Cardiac muscle cell (in vitro differentiated cells and primary cell): ENCODE measurements around the gene LOXL4. TPM values are rescaled to one million over a fixed set of nuclear protein-coding genes. Genes with fewer than 3 reads are reported as not detected.

Experiments used
- DNase-seq, 2 donors: peaks; one replicate each; pipeline versions ENCODE4 v3.0.0 to v3.0.0-alpha.2; 2010 to 2017; ENCODE audit warnings: low read depth in 1 of 2, low spot score in 1 of 2
- H3K27ac ChIP-seq: fragments of 200-600 bp; sonication (generic); 2 replicates; pipeline ENCODE4 v1.5.1; 2016
- H3K27me3 ChIP-seq: fragments of 200-600 bp; sonication (generic); 2 replicates; pipeline ENCODE4 v1.6.0; 2016; ENCODE audit warnings: control low read depth
- H3K36me3 ChIP-seq: fragments of 200-600 bp; sonication (generic); 2 replicates; pipeline ENCODE4 v1.5.1; 2016; ENCODE audit warnings: control low read depth
- H3K4me1 ChIP-seq: fragments of 200-600 bp; sonication (generic); 2 replicates; pipeline ENCODE4 v1.8.1; 2017; ENCODE audit warnings: low read depth, mild to moderate bottlenecking, mixed run types
- H3K4me3 ChIP-seq: fragments of 200-600 bp; sonication (generic); 2 replicates; pipeline ENCODE4 v1.5.1; 2016; ENCODE audit warnings: mild to moderate bottlenecking
- H3K9me3 ChIP-seq: fragments of 200-600 bp; sonication (generic); 2 replicates; pipeline ENCODE4 v1.5.1; 2017; ENCODE audit warnings: low read depth, mild to moderate bottlenecking, control low read depth
- CTCF ChIP-seq: IDR thresholded peaks from 2 replicates; pipeline ENCODE4 v1.5.1; 2012; ENCODE audit warnings: low read depth, mild to moderate bottlenecking, low read length
- polyA plus RNA-seq: library from polyadenylated mRNA; unstranded; fragments of >200 nt; fragmentation: Nextera tagmentation; extraction: Ambion mirVana; gene quantifications from 2 replicates; pipeline ENCODE4 v1.2.1, GENCODE V29; 2016
- total RNA-seq: library from RNA; depleted of rRNA; stranded (reverse); fragments of >200 nt; gene quantifications from 2 replicates; pipeline ENCODE4 v1.2.3, GENCODE V29; 2016

The LOXL4 gene
- total and polyA plus RNA-seq, 2 experiments from 2014 or later, result 3.1 to 10.9 TPM

DNA sequence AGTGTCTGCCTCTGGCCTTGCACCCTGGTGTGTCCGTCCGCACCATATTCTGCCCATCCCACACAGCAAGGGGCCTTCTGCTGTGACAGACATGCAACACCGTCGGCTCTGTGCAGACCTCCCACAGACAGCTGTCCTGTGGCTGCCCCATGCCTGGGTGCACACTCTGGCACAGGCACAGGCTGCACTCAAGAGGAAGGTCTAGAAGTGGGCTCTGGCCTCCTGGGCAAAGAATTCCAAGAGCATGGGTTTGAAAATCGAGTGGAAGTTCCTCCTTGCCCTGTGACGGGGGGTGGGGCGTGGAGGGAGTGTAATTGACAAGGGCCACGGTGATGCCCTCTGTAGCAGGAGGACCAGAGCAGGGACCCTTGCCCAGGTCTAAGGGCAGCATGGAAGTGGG is 4.3 kb upstream of the LOXL4 start:
- Histone ChIP-seq H3K4me3 (no peak overlapping the region), H3K27ac (no peak overlapping the region), H3K4me1 (peaks cover 18% of the 10 kb centered on the region), H3K36me3 (no peaks in the 10 kb centered on the region), H3K27me3 (no peaks in the 10 kb centered on the region), H3K9me3 (no peaks in the 10 kb centered on the region)
- DNase-seq, result no peak
- TF ChIP-seq CTCF, result no peak

DNA sequence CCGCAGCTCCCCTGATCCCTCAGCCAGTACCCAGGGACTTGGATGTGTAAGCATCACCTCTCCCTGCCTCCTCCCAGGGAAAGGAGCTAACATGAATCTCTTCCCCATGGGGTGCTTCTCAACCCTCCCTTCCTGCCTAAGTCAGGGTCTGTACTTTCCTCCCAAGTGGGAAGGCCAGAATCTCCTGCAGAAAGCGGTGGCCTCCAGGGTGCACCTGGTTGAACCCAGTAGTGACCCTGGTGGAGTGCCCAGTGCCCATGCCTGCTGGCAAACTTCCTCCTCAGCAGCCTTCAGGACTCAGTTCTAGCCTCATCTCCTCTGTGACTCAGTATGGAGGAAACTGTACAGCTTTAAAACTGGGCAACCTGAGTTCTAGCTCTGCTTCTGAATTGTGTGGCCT is 2.8 kb upstream of the LOXL4 start:
- DNase-seq, result no peak
- H3K36me3 ChIP-seq, result no peaks in the 10 kb centered on the region
- no peak for TF ChIP-seq CTCF
- H3K4me3 ChIP-seq, result no peak overlapping the region
- no peaks in the 10 kb centered on the region for H3K27me3 ChIP-seq
- H3K9me3 ChIP-seq, result no peaks in the 10 kb centered on the region
- peaks cover 25% of the 10 kb centered on the region for H3K4me1 ChIP-seq
- no peak overlapping the region for H3K27ac ChIP-seq

GRCh38 chr10:98270073-98270740 is 2.2 kb upstream of the LOXL4 start:
- no peak for DNase-seq
- no peak overlapping the region for H3K4me3 ChIP-seq
- peak overlapping the region; percentile 57 for H3K27ac ChIP-seq
- peaks cover 25% of the 10 kb centered on the region for H3K4me1 ChIP-seq
- no peaks in the 10 kb centered on the region for H3K9me3 ChIP-seq
- TF ChIP-seq CTCF, result no peak
- H3K27me3 ChIP-seq, result no peaks in the 10 kb centered on the region
- H3K36me3 ChIP-seq, result no peaks in the 10 kb centered on the region

DNA sequence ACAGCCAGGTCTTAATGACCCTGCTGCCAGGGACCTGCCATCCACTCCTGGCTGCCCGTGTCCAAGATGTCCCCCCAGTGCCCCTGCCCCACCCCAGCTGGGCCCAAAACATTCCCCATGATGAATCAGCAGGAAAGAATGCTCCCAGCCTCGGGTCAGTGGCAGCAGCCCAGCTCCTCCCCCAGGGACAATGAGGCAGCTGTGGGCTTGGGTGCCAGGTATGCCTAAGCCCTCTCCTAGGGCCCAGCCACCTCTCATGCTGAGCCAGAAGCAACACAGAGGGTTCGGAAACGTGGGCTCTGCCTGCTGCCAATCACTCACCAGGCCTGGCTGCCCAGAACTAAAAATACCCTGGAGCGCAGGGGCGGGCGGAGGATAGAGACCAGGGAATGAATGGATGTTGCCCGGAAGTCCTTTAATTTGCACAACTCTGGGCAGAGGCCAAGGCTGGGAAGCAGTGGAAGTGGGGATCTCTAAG is 1.5 kb upstream of the LOXL4 start:
- peak overlapping the region; percentile 57 for H3K27ac ChIP-seq
- no peaks in the 10 kb centered on the region for H3K27me3 ChIP-seq
- no peaks in the 10 kb centered on the region for H3K9me3 ChIP-seq
- DNase-seq, result peak; percentile 73 to 89
- no peak for TF ChIP-seq CTCF
- H3K4me3 ChIP-seq, result no peak overlapping the region
- peaks cover 25% of the 10 kb centered on the region for H3K4me1 ChIP-seq
- no peaks in the 10 kb centered on the region for H3K36me3 ChIP-seq

GRCh38 chr10:98268694-98269431 is 869 bp upstream of the LOXL4 start:
- H3K27ac ChIP-seq, result peak overlapping the region; percentile 57
- H3K9me3 ChIP-seq, result no peaks in the 10 kb centered on the region
- H3K4me1 ChIP-seq, result peaks cover 25% of the 10 kb centered on the region
- no peak for TF ChIP-seq CTCF
- DNase-seq, result peak in 1 of 2 donors; percentile 36
- no peaks in the 10 kb centered on the region for H3K27me3 ChIP-seq
- peak overlapping the region; percentile 17 for H3K4me3 ChIP-seq
- no peaks in the 10 kb centered on the region for H3K36me3 ChIP-seq
